ENCODE data around the gene BRI3BP. TPM values are rescaled to one million over a fixed set of nuclear protein-coding genes. Genes with fewer than 3 reads are reported as not detected.

The BRI3BP gene
- total RNA-seq, 1 donor from 2014 or later, result 6.8 TPM

GRCh38 chr12:124992874-124993625 lies 395 bp upstream of the BRI3BP start:
- peak overlapping the region; percentile 70 for H3K4me3 Mint-ChIP-seq (ENCODE audit: unreplicated experiment)
- no peak for DNase-seq (ENCODE audit: low spot score)
- peaks cover 28% of the 10 kb centered on the region for H3K4me1 Mint-ChIP-seq (ENCODE audit: low read depth)
- no peaks in the 10 kb centered on the region for H3K36me3 Mint-ChIP-seq (ENCODE audit: low read depth)
- H3K9me3 Mint-ChIP-seq (ENCODE audit: low read depth), result no peaks in the 10 kb centered on the region
- H3K27ac Mint-ChIP-seq (ENCODE audit: unreplicated experiment), result no peak overlapping the region
- TF ChIP-seq, protein P1, sequence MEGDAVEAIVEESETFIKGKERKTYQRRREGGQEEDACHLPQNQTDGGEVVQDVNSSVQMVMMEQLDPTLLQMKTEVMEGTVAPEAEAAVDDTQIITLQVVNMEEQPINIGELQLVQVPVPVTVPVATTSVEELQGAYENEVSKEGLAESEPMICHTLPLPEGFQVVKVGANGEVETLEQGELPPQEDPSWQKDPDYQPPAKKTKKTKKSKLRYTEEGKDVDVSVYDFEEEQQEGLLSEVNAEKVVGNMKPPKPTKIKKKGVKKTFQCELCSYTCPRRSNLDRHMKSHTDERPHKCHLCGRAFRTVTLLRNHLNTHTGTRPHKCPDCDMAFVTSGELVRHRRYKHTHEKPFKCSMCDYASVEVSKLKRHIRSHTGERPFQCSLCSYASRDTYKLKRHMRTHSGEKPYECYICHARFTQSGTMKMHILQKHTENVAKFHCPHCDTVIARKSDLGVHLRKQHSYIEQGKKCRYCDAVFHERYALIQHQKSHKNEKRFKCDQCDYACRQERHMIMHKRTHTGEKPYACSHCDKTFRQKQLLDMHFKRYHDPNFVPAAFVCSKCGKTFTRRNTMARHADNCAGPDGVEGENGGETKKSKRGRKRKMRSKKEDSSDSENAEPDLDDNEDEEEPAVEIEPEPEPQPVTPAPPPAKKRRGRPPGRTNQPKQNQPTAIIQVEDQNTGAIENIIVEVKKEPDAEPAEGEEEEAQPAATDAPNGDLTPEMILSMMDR (IDR thresholded peaks at IDR 0.05), result peak; percentile 63
- no peaks in the 10 kb centered on the region for H3K27me3 Mint-ChIP-seq (ENCODE audit: low read depth)

DNA sequence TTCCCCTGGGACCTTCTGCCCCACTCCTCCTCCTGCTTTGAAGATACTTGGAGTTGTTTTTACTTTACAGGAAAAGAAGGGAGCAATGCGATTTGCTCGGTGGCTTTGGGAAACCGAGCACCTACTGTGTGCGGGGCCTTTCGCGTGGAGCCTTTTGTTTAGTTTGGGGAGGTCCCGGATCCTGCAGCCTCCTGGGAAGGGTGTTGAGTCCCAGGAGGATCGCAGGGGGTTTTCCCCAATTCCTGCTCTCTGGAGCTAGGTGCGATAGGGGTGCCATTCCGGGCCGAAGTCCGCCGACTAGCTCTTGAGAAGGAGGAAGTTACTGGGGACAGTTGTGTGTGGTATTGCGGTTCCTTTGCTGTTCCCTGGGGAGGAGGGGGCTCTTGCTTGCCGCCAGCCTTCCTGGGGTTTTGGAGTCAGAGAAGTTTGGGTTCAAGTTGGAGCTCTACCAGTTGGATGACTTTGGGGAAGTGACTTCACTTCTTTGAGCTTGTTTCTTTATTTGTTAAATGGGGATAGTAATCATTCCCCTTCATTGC lies 1.1 kb downstream of the BRI3BP start:
- no peaks in the 10 kb centered on the region for H3K9me3 Mint-ChIP-seq (ENCODE audit: low read depth)
- DNase-seq (ENCODE audit: low spot score), result no peak

GRCh38 chr12:124995200-124995961 lies 1.9 kb downstream of the BRI3BP start:
- Mint-ChIP-seq H3K27ac (ENCODE audit: unreplicated experiment) (no peak overlapping the region), H3K4me3 (ENCODE audit: unreplicated experiment) (peak overlapping the region; percentile 84), H3K4me1 (ENCODE audit: low read depth) (peaks cover 19% of the 10 kb centered on the region), H3K9me3 (ENCODE audit: low read depth) (no peaks in the 10 kb centered on the region), H3K27me3 (ENCODE audit: low read depth) (no peaks in the 10 kb centered on the region), H3K36me3 (ENCODE audit: low read depth) (no peaks in the 10 kb centered on the region)
- DNase-seq (ENCODE audit: low spot score), result no peak
- TF ChIP-seq, protein P1 (IDR thresholded peaks at IDR 0.05), result no peak

More for the DNA sequence above, 1.1 kb downstream of the BRI3BP start:
- H3K27me3 Mint-ChIP-seq (ENCODE audit: low read depth), result no peaks in the 10 kb centered on the region
- no peak overlapping the region for H3K27ac Mint-ChIP-seq (ENCODE audit: unreplicated experiment)
- no peaks in the 10 kb centered on the region for H3K36me3 Mint-ChIP-seq (ENCODE audit: low read depth)
- peak overlapping the region; percentile 84 for H3K4me3 Mint-ChIP-seq (ENCODE audit: unreplicated experiment)
- H3K4me1 Mint-ChIP-seq (ENCODE audit: low read depth), result peaks cover 19% of the 10 kb centered on the region
- TF ChIP-seq, protein P1 (IDR thresholded peaks at IDR 0.05), result no peak

- H3K4me3 Mint-ChIP-seq (ENCODE audit: unreplicated experiment), result no peak overlapping the region
Measured at GRCh38 chr12:124998705-124999104, 5.3 kb downstream of the BRI3BP start.

GRCh38 chr12:125001636-125002035 lies 8.2 kb downstream of the BRI3BP start:
- no peak for DNase-seq (ENCODE audit: low spot score)
- H3K4me3 Mint-ChIP-seq (ENCODE audit: unreplicated experiment), result no peak overlapping the region
- no peaks in the 10 kb centered on the region for H3K9me3 Mint-ChIP-seq (ENCODE audit: low read depth)
- H3K36me3 Mint-ChIP-seq (ENCODE audit: low read depth), result no peaks in the 10 kb centered on the region
- no peaks in the 10 kb centered on the region for H3K27me3 Mint-ChIP-seq (ENCODE audit: low read depth)
- no peak overlapping the region for H3K27ac Mint-ChIP-seq (ENCODE audit: unreplicated experiment)
- no peaks in the 10 kb centered on the region for H3K4me1 Mint-ChIP-seq (ENCODE audit: low read depth)
- TF ChIP-seq, protein P1 (IDR thresholded peaks at IDR 0.05), result no peak

More at GRCh38 chr12:124998705-124999104, 5.3 kb downstream of the BRI3BP start:
- peaks cover 12% of the 10 kb centered on the region for H3K4me1 Mint-ChIP-seq (ENCODE audit: low read depth)
- no peak overlapping the region for H3K27ac Mint-ChIP-seq (ENCODE audit: unreplicated experiment)
- TF ChIP-seq, protein P1 (IDR thresholded peaks at IDR 0.05), result no peak
- DNase-seq (ENCODE audit: low spot score), result no peak
- no peaks in the 10 kb centered on the region for H3K36me3 Mint-ChIP-seq (ENCODE audit: low read depth)
- no peaks in the 10 kb centered on the region for H3K9me3 Mint-ChIP-seq (ENCODE audit: low read depth)
- H3K27me3 Mint-ChIP-seq (ENCODE audit: low read depth), result no peaks in the 10 kb centered on the region

All from chondrocyte (in vitro differentiated cells).